Mononuclear cell (primary cell): Measurements from ENCODE around the gene SOX8. TPM values are rescaled to one million over a fixed set of nuclear protein-coding genes. Genes with fewer than 3 reads are reported as not detected.
"Not testable (repeated sequence)": the region's sequence is repeated elsewhere in the genome, so short reads cannot be mapped to it uniquely, and the experiment has no call there.

Source experiments
- H3K27me3 ChIP-seq: 2 replicates; pipeline ENCODE4 v1.6.0; 2011; ENCODE audit warnings: low read length, control low read depth; ENCODE audit not compliant: insufficient read depth
- H3K4me1 ChIP-seq: 2 replicates; pipeline ENCODE4 v1.5.1; 2011; ENCODE audit warnings: mild to moderate bottlenecking, low read length, control low read depth; ENCODE audit not compliant: insufficient read depth
- H3K4me3 ChIP-seq: 2 replicates; pipeline ENCODE4 v1.5.1; 2011; ENCODE audit warnings: mild to moderate bottlenecking, low read length, moderate library complexity
- H3K9me3 ChIP-seq: 2 replicates; pipeline ENCODE4 v1.5.1; 2011; ENCODE audit warnings: low read depth, mild to moderate bottlenecking, control low read depth, low read length
- total RNA-seq: library from RNA; depleted of rRNA; stranded (reverse); fragments of >200 nt; gene quantifications from one replicate; pipeline ENCODE4 v1.2.3, GENCODE V29; 2012

SOX8 gene
- total RNA-seq, 1 donor, result 1.0 TPM

GRCh38 chr16:947255-947921 is 34.2 kb upstream of the SOX8 start:
- peaks cover 3% of the 10 kb centered on the region for H3K9me3 ChIP-seq
- no peaks in the 10 kb centered on the region for H3K27me3 ChIP-seq
- H3K4me1 ChIP-seq, result no peaks in the 10 kb centered on the region
- H3K4me3 ChIP-seq, result no peak overlapping the region

DNA sequence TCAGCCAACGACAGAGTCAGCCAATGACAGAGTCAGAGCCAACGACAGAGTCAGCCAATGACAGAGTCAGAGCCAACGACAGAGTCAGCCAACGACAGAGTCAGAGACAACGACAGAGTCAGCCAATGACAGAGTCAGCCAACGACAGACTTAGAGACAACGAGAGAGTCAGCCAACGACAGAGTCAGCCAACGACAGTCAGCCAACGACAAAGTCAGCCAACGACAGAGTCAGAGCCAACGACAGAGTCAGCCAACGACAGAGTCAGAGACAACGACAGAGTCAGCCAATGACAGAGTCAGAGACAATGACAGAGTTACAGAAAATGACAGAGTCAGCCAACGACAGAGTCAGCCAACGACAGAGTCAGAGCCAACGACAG is 33.7 kb upstream of the SOX8 start:
- H3K27me3 ChIP-seq, result not testable (repeated sequence)

DNA sequence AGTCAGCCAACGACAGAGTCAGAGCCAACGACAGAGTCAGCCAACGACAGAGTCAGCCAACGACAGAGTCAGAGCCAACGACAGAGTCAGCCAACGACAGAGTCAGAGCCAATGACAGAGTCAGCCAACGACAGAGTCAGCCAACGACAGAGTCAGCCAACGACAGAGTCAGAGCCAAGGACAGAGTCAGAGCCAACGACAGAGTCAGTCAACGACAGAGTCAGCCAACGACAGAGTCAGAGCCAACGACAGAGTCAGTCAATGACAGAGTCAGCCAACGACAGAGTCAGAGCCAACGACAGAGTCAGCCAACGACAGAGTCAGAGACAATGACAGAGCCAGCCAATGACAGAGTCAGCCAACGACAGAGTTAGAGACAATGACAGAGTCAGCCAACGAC is 32.8 kb upstream of the SOX8 start:
- not testable (repeated sequence) for H3K4me3 ChIP-seq, H3K27me3 ChIP-seq, H3K9me3 ChIP-seq, H3K4me1 ChIP-seq

More for the DNA sequence above, 33.7 kb upstream of the SOX8 start:
- H3K9me3 ChIP-seq, H3K4me3 ChIP-seq, H3K4me1 ChIP-seq: not testable (repeated sequence)

- H3K9me3 ChIP-seq, H3K4me3 ChIP-seq, H3K4me1 ChIP-seq, H3K27me3 ChIP-seq: not testable (repeated sequence)
These were observed 30.6 kb upstream of the SOX8 start for GRCh38 chr16:950733-951573.

DNA sequence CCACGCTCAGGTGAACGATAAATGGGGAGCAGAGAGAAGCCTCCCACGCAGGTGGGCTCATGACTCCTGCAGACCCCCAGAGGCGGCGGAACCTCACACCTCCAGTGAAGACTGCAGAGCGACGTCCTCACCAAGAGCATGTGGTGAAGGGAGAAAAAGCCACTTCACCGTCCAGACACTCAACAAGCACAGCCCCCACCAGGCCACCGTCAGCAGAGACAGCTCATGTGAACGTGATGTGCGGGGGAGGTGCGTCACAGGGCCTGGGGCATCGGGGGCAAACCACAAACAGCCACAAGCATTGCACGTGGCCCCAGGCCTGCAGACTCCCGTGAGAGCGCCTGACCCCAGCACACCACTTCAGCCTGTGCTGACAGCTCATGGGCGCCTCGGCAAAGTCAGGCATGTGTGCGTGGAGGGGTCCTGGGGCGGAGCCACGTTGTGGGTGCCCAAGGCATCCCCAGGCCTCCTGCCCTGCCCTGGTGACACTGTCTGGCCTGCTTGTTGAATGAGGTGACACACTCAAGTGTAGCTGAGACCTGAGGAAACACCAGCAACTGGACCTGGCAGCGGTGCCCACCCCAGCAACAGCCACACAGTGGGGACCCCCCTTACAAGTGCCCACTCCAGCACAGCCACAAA is 29.8 kb upstream of the SOX8 start:
- no peaks in the 10 kb centered on the region for H3K4me1 ChIP-seq
- no peaks in the 10 kb centered on the region for H3K27me3 ChIP-seq
- no peaks in the 10 kb centered on the region for H3K9me3 ChIP-seq
- no peak overlapping the region for H3K4me3 ChIP-seq

DNA sequence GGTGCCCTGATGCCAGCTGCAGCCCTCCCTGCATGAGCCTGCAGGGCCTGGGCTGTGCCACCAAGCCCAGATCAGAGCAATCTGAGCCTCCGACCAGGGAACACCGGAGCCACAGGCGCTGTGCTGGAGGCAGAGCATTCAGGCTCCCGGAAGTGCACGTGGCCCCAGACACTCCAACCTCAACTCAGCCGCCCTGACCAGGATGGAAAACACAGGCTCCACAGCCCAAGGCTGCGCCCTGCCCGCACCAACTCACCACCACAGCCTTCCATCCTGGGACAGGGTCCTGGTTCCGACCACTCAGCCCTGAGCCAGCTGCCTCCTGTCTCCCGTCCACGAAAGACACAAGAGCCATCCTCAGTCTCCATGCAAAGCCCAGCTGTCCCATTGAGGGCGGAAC is 29.2 kb upstream of the SOX8 start:
- no peak overlapping the region for H3K4me3 ChIP-seq
- H3K27me3 ChIP-seq, result no peaks in the 10 kb centered on the region
- no peaks in the 10 kb centered on the region for H3K9me3 ChIP-seq
- H3K4me1 ChIP-seq, result no peaks in the 10 kb centered on the region

GRCh38 chr16:953818-954217 is 27.8 kb upstream of the SOX8 start:
- not testable (repeated sequence) for H3K27me3 ChIP-seq, H3K4me1 ChIP-seq, H3K4me3 ChIP-seq, H3K9me3 ChIP-seq

GRCh38 chr16:955766-956165 is 25.8 kb upstream of the SOX8 start:
- H3K4me1 ChIP-seq, H3K9me3 ChIP-seq, H3K4me3 ChIP-seq, H3K27me3 ChIP-seq: not testable (repeated sequence)

DNA sequence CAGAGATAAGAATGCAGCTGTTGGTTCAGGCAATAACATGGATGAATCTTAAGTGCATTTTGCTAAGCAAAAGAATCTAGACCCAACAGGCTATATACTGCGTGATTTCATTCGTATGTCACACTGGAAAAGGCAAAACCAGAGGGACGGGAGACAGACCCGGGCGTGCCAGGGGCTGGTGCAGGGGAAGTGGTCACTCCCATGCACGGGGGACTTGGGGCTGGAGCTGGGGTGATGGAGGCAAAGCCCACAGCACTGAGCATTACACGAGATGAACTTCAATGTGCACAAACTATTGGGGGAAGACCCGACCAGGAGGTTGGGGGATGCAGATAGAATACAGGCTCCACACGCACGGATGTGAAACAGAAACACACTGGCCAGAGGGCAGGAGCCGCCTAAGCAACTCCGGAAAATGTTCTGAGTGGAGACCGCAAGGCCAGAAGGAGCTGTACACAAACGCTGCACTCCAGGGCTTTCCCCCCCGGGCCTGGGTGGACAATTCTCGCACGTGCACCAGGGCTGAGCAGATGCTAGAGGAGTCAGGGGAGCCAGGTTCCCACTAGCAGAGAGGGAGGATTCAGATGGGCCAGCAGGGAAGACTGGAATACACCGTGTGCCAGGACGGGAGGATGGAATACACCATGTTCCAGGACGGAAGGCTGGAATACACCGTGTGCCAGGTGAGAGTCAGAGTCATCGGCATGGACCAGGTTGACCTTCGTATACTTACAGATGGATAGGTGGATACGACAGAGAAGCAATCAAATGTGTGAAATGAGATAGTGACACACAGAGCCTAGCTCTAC is 22.1 kb upstream of the SOX8 start:
- no peaks in the 10 kb centered on the region for H3K27me3 ChIP-seq
- H3K4me1 ChIP-seq, result peaks cover 11% of the 10 kb centered on the region
- no peaks in the 10 kb centered on the region for H3K9me3 ChIP-seq
- H3K4me3 ChIP-seq, result no peak overlapping the region

GRCh38 chr16:962366-962765 is 19.2 kb upstream of the SOX8 start:
- H3K9me3 ChIP-seq, result no peaks in the 10 kb centered on the region
- no peak overlapping the region for H3K4me3 ChIP-seq
- no peaks in the 10 kb centered on the region for H3K27me3 ChIP-seq
- H3K4me1 ChIP-seq, result peaks cover 11% of the 10 kb centered on the region

DNA sequence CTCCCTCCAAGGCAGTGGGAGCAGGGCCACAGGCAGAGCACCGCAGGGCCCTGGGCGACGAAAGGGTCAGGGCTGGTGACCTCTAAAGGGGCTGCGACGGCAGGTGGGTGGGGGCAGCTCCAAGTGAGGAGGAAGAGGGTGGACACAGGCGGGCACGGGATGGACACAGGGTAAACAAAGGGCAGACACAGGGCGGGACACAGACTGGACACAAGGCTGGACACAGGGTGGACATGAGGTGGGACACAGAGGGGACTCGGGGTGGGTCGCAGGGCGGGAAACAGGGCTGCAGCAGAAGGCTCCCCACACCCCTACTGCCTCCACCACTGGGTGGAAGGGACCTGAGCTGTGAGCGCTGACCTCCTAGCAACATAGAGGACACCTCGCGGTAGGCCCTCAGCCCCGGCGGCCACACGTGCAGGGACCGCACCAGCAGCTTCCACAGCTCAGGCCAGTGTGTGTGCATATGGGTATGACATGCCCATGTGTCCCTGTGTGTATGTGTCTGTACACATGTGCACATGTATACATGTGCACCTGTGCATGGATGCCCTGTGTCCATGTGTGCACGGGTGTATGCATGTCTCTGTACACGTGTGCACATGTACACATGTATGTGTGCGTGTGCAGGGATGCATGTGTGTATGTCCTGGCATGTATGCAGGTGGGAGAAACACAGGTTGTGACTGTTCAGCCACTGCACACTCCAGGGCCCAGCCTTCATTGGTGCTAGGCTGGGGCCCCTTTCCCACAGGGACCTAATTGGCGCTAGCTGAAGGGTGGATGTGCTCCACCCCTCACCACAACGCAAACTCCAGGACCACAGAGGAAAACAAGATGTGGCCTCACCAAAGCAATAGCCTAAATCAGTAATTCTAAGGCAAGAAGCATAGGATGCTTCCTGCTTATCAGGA is 18.4 kb upstream of the SOX8 start:
- Histone ChIP-seq H3K27me3 (no peaks in the 10 kb centered on the region), H3K4me3 (no peak overlapping the region), H3K9me3 (no peaks in the 10 kb centered on the region), H3K4me1 (peaks cover 11% of the 10 kb centered on the region)

GRCh38 chr16:963913-964312 is 17.7 kb upstream of the SOX8 start:
- H3K4me1 ChIP-seq, result peaks cover 11% of the 10 kb centered on the region
- H3K4me3 ChIP-seq, result no peak overlapping the region
- no peaks in the 10 kb centered on the region for H3K9me3 ChIP-seq
- no peaks in the 10 kb centered on the region for H3K27me3 ChIP-seq

- H3K9me3 ChIP-seq, result no peaks in the 10 kb centered on the region
- H3K4me1 ChIP-seq, result peaks cover 12% of the 10 kb centered on the region
- no peak overlapping the region for H3K4me3 ChIP-seq
- no peaks in the 10 kb centered on the region for H3K27me3 ChIP-seq
These were observed 17.1 kb upstream of the SOX8 start for GRCh38 chr16:964356-965035.

GRCh38 chr16:965036-965395 is 16.6 kb upstream of the SOX8 start:
- Histone ChIP-seq H3K4me1 (peaks cover 17% of the 10 kb centered on the region), H3K9me3 (no peaks in the 10 kb centered on the region), H3K4me3 (no peak overlapping the region), H3K27me3 (no peaks in the 10 kb centered on the region)
